ENCODE measurements around the gene COL8A2. TPM values are rescaled to one million over a fixed set of nuclear protein-coding genes. Genes with fewer than 3 reads are reported as not detected.

COL8A2 gene
- total RNA-seq, 1 experiment from 2014 or later, result 2.3 TPM

- ChIA-PET POLR2A (no interaction called here), CTCF (interaction anchor here (1.0 kb wide), 1 partner anchor 23 kb away, joined by 4 read pairs; no protein-coding TSS in a partner anchor)
- Mint-ChIP-seq H3K27me3 (ENCODE audit: low read depth) (no peaks in the 10 kb centered on the region), H3K27ac (no peak overlapping the region), H3K4me1 (no peaks in the 10 kb centered on the region), H3K9me3 (peaks cover 8% of the 10 kb centered on the region), H3K36me3 (peaks cover 36% of the 10 kb centered on the region), H3K4me3 (no peak overlapping the region)
- no peak for ATAC-seq
- TF ChIP-seq ARID4B (CRISPR knock-in tag; IDR thresholded peaks at IDR 0.05; ENCODE audit: borderline replicate concordance), result no peak
- TF ChIP-seq TCF7 (CRISPR knock-in tag; IDR thresholded peaks at IDR 0.05; ENCODE audit: low read depth), result no peak
- no peak for TF ChIP-seq PRRX2 (CRISPR knock-in tag; IDR thresholded peaks at IDR 0.05)
- TF ChIP-seq TEAD4 (CRISPR knock-in tag; IDR thresholded peaks at IDR 0.05), result no peak
- TF ChIP-seq ZNF121 (CRISPR knock-in tag; IDR thresholded peaks at IDR 0.05), result no peak
- TF ChIP-seq NR2C2 (CRISPR knock-in tag; IDR thresholded peaks at IDR 0.05), result no peak
- TF ChIP-seq ZNF425 (CRISPR knock-in tag; conservative IDR thresholded peaks at IDR 0.05), result no peak
- no peak for TF ChIP-seq HMGXB4 (CRISPR knock-in tag; IDR thresholded peaks at IDR 0.05)
- TF ChIP-seq JAZF1 (CRISPR knock-in tag; IDR thresholded peaks at IDR 0.05), result no peak
- DNase-seq (ENCODE audit: low spot score), result no peak
These were observed 17.1 kb upstream of the COL8A2 start for GRCh38 chr1:36142121-36142520.

- POLR2A ChIA-PET, result no interaction called here
- DNase-seq (ENCODE audit: low spot score) (no peak), ATAC-seq (no peak)
- peaks cover 8% of the 10 kb centered on the region for H3K9me3 Mint-ChIP-seq
- H3K4me1 Mint-ChIP-seq, result peaks cover 2% of the 10 kb centered on the region
- CTCF ChIA-PET, result interaction anchor here (1.0 kb wide), 1 partner anchor 43 kb away, joined by 3 read pairs; no protein-coding TSS in a partner anchor
- no peaks in the 10 kb centered on the region for H3K27me3 Mint-ChIP-seq (ENCODE audit: low read depth)
- no peak overlapping the region for H3K27ac Mint-ChIP-seq
- peaks cover 27% of the 10 kb centered on the region for H3K36me3 Mint-ChIP-seq
- H3K4me3 Mint-ChIP-seq, result no peak overlapping the region
- no peak for TF ChIP-seq USF2 (CRISPR knock-in tag; IDR thresholded peaks at IDR 0.05)
- TF ChIP-seq PREB (CRISPR knock-in tag; IDR thresholded peaks at IDR 0.05; ENCODE audit: borderline replicate concordance), result no peak
- TF ChIP-seq EMX1 (CRISPR knock-in tag; IDR thresholded peaks at IDR 0.05), result no peak
- TF ChIP-seq ZBTB21 (CRISPR knock-in tag; IDR thresholded peaks at IDR 0.05; ENCODE audit: borderline replicate concordance), result no peak
- no peak for TF ChIP-seq ZNF416 (CRISPR knock-in tag; IDR thresholded peaks at IDR 0.05)
- TF ChIP-seq PRRX2 (CRISPR knock-in tag; IDR thresholded peaks at IDR 0.05), result no peak
- no peak for TF ChIP-seq TP53 (CRISPR knock-in tag; IDR thresholded peaks at IDR 0.05)
- TF ChIP-seq ATF6 (CRISPR knock-in tag; IDR thresholded peaks at IDR 0.05), result no peak
- TF ChIP-seq ELF4 (CRISPR knock-in tag; IDR thresholded peaks at IDR 0.05; ENCODE audit: low read depth), result no peak
- no peak for TF ChIP-seq ERG (CRISPR knock-in tag; IDR thresholded peaks at IDR 0.05)
- no peak for TF ChIP-seq HMGA2 (CRISPR knock-in tag; IDR thresholded peaks at IDR 0.05)
- no peak for TF ChIP-seq FOXJ3 (CRISPR knock-in tag; IDR thresholded peaks at IDR 0.05; ENCODE audit: borderline replicate concordance)
- TF ChIP-seq IRF1 (CRISPR knock-in tag; IDR thresholded peaks at IDR 0.05), result no peak
These were observed 14.5 kb upstream of the COL8A2 start for GRCh38 chr1:36139521-36139920.
